GM19043 (cell line): ENCODE results near the gene NPL.

Experiments
- ATAC-seq: cut with Tn5 transposase; IDR thresholded peaks from one replicate; pipeline ENCODE4 v1.9.1; 2021; ENCODE audit warnings: low read depth; ENCODE audit not compliant: unreplicated experiment

NPL gene, protein sequence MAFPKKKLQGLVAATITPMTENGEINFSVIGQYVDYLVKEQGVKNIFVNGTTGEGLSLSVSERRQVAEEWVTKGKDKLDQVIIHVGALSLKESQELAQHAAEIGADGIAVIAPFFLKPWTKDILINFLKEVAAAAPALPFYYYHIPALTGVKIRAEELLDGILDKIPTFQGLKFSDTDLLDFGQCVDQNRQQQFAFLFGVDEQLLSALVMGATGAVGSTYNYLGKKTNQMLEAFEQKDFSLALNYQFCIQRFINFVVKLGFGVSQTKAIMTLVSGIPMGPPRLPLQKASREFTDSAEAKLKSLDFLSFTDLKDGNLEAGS

GRCh38 chr1:182789138-182790076 lies at the start of gene NPL:
Gene NPL (plus strand): TSS chr1:182789773. CDS start chr1:182794372, 4,599 bp downstream.
- ATAC-seq = peak; percentile 90

- no peak for ATAC-seq
These were observed 49.5 kb upstream of the NPL start for GRCh38 chr1:182740120-182740519.

- ATAC-seq = no peak
These were observed 46.8 kb upstream of the NPL start for GRCh38 chr1:182742780-182743179.

DNA sequence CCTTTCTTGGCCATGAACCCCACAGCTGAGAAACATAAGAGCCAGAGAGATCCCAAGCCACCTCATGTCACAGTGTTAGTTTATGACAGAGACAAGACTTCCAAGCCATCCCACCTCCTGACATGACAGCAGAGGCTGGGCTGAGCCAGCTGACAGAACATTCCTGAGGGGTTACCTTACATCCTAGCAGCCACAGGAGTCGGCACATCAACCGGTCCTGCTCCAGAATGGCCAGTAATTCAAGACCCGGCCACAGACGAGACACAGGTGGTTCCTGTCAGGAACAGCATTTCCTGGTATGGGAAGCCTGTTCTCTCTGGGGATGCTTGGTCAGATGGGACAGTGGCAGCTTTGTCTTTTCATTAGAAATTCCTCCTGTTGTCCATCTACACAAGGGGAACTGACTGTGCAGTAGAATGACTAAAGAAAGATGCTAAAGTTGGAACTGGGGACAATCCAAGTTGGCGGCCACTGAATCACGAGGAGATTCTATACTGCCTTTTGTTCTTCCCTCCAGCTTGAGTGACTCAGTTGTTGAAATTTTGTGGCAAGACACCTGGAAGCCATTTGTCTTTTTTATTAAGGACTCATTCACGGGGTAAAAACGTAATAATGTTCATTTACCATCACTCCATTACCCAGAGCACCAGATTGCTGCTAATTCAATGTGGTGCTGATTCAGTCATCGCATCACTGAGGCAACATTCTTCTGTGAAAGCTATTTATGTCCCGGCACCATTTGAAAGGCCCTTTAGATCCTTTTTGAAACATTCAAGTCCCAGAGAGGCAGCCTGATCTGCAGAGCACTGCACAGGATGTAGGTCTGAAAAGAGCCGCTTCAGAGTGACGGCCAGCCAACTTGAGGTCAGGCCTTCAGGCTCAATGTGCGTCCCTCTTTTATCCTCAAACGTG lies 37.2 kb upstream of the NPL start:
- ATAC-seq = no peak

- no peak for ATAC-seq
These were observed 35.5 kb upstream of the NPL start for GRCh38 chr1:182754087-182754486.

DNA sequence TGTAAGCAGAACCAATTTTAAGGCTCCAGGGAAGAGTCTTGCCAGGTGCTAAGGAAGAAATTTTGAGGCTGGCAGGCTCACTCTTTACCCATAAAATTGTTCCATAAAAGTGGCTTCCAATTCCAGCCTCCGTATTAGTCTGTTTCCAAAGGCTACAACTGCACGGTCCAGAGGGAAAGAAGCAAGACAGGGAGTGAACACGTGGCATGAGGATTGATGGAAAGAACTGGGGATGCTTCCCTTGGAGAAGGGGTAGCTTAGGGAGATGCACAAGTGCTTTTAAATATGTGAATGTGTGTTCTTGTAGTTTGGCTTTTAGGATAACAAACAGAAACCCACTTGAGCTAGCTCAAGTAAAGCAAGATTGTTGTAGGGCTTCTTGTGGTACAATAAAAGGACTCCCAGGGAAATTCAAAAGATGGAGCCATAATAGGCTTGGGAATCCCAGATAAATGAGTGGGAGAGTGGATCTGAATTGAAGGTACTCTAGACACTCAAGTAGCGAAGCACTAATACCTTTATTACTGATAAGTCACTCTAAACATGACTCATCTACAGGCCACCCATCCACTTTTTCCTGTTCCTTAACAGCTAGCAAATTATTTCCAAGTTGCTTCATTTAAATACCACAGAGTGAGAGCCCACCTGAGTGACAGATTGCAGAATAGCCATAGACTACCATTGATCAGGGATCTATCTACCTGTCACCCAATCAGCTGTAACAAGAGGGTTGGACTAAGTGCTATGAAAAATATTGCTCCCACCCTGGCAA lies 34.8 kb upstream of the NPL start:
- no peak for ATAC-seq

DNA sequence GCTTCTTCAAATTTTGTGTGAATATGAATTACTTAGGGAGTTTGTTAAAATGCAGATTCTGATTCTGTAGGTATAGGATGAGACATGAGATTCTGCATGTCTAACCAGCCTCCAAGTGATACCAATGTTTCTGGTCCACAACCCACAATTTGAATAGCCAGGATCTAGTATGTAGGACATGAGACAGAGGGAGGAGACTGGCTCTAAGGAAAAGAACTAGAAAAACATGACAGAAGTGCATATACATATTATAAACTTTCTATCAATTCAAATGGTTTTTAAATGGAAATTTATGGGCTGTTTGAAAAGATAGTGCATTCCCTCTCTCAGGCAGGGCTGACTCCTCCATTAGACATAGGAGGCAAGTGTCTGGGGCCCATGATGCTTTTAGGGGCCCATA lies 33.9 kb upstream of the NPL start:
- no peak for ATAC-seq

- no peak for ATAC-seq
These were observed 33.1 kb upstream of the NPL start for GRCh38 chr1:182756423-182756822.

GRCh38 chr1:182761396-182762395 lies 27.9 kb upstream of the NPL start:
- no peak for ATAC-seq

DNA sequence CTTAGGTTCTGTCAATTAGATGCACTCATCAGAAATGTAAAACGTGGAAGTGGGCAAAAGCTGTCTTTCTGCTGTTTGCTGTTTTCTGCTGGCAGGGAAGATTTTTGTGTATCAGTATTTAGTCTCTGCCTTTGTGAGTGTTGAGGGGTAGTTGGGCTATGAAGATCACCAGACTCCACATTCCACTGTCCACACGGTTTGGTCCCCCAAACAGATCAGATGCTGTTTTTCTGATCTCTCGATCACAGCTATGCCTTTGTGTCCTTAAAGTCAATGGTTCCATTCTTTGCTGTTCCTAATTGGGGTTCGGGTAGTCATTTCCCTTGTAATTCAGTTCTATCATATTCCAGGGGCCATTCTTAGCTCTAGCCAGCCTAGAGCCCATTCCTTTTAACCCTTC lies 27.0 kb upstream of the NPL start:
- no peak for ATAC-seq

GRCh38 chr1:182764029-182764727 lies 25.4 kb upstream of the NPL start:
- ATAC-seq = no peak

GRCh38 chr1:182765391-182765790 lies 24.2 kb upstream of the NPL start:
- no peak for ATAC-seq

- no peak for ATAC-seq
These were observed 23.5 kb upstream of the NPL start for GRCh38 chr1:182766050-182766449.

- no peak for ATAC-seq
These were observed 22.5 kb upstream of the NPL start for GRCh38 chr1:182766881-182767645.

DNA sequence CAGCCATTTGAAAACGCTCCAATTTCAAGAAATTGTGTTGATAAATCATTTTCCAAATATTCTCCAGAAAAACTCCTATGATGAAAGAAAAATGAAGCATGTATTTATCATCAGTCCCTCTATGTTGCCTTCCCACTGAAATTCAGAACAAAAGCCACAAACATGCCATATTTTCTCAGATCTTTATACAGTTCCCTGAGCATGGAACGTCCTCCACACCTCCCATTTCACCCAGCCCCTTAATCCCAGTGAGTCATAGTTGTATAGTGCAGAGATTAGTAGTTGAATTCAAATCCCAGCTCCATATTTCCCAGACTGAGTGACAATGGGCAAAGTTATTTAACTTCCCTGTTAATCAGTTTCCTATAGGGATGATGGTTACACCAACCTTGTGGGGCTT lies 20.6 kb upstream of the NPL start:
- no peak for ATAC-seq

- no peak for ATAC-seq
These were observed 19.3 kb upstream of the NPL start for GRCh38 chr1:182770232-182770631.

DNA sequence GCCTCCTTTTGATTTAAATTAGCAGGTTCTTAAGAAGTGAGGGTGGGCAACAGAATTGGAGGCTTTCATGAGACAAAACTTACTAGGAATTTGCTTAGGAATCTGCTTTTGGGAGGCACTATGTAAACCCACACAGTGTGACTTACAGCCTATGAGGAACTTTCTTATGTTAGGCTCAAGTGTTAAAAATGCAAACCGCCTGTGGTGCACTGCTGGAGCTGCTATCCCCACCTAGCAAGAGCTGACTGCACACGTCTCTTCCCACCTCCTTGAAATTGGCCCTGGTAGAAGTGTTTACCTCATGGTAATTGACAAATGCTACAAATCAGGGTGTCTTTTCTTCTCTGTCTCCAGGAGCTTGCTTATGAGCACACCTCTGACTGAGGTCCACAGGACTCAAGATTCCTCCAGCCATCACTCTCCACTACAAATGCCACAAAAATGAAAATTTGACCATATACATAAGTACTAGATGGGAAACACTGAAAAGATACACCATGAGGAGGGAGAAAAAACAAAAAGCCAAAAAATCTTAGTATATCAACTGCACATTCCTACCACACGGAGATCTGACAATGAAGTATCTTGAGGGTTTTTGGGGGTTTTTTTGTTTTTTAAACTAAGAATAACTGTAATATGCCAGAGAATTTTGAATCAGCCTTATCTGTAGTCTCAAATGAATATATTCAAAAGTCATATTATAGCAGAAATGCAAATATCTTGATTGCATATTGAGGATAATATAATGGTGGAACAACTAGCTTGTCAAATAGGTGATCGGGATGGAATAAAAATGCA lies 18.2 kb upstream of the NPL start:
- no peak for ATAC-seq
